Colonic mucosa (tissue), 4 donors: ENCODE measurements around the gene SLC7A7. TPM values are rescaled to one million over a fixed set of nuclear protein-coding genes. Genes with fewer than 3 reads are reported as not detected.
"Not testable (repeated sequence)": the region's sequence is repeated elsewhere in the genome, so short reads cannot be mapped to it uniquely, and the experiment has no call there.

Source experiments
- DNase-seq: peaks from one replicate; pipeline ENCODE4 v3.0.0-alpha.2; 2020
- H3K27ac ChIP-seq: fragments of 200-600 bp; one replicate; pipeline ENCODE4 v1.8.0; 2021
- H3K27me3 ChIP-seq: fragments of 200-600 bp; one replicate; pipeline ENCODE4 v1.8.0; 2021
- H3K36me3 ChIP-seq: fragments of 200-600 bp; one replicate; pipeline ENCODE4 v1.8.0; 2021
- H3K4me1 ChIP-seq: fragments of 200-600 bp; one replicate; pipeline ENCODE4 v1.8.0; 2021; ENCODE audit warnings: mild to moderate bottlenecking
- H3K4me3 ChIP-seq: fragments of 200-600 bp; one replicate; pipeline ENCODE4 v1.8.0; 2021
- H3K9ac ChIP-seq, 2 donors: one replicate each; pipeline ENCODE4 v1.7.0; 2013; ENCODE audit warnings: control low read depth in 2 of 2, low read depth in 2 of 2, low read length in 2 of 2
- H3K9me3 ChIP-seq: fragments of 200-600 bp; one replicate; pipeline ENCODE4 v1.8.0; 2021
- CTCF ChIP-seq: fragments of 200-600 bp; IDR thresholded peaks from one replicate; pipeline ENCODE4 v1.8.0; 2022; ENCODE audit warnings: antibody characterized with exemption, mild to moderate bottlenecking
- intact Hi-C: fragments of 100-400 bp; cut with DNase I; formaldehyde crosslinking; loops from one replicate; pipeline ENCODE4 v1.14.1; 2022
- total RNA-seq, 2 donors: library from RNA; stranded (reverse); fragmentation: NEBNext Ultra II Directional in 1 of 2; extraction: Animal tissue kit (Norgen Biotek cat#: 25700) in 1 of 2; gene quantifications; one replicate each; pipeline ENCODE4 v1.2.1, GENCODE V29; 2021
- donor health status: healthy.
- donor health status: DM: no; HTN: no; CAD: no.
- donor health status: DM: no; HTN: no; CAD: no.

The SLC7A7 gene
- total RNA-seq, 2 donors from 2014 or later, result 2.7 to 7.0 TPM

- DNase-seq, result no peak
- no peaks in the 10 kb centered on the region for H3K27me3 ChIP-seq
- H3K27ac ChIP-seq, result no peak overlapping the region
- peaks cover 10% of the 10 kb centered on the region for H3K4me1 ChIP-seq
- no peaks in the 10 kb centered on the region for H3K9me3 ChIP-seq
- peaks cover 11% of the 10 kb centered on the region for H3K36me3 ChIP-seq
- TF ChIP-seq CTCF, result no peak
- no peak overlapping the region for H3K9ac ChIP-seq
- intact Hi-C loops, result no loop called here
- H3K4me3 ChIP-seq, result no peak overlapping the region
Observed at GRCh38 chr14:22768947-22769346, 46.3 kb downstream of the SLC7A7 start.

- Histone ChIP-seq H3K9me3 (no peaks in the 10 kb centered on the region), H3K4me3 (peak overlapping the region; percentile 83), H3K27ac (peak overlapping the region; percentile 72), H3K27me3 (no peaks in the 10 kb centered on the region), H3K36me3 (peaks cover 11% of the 10 kb centered on the region), H3K4me1 (peaks cover 10% of the 10 kb centered on the region), H3K9ac (peak overlapping the region; percentile 86 to 99)
- DNase-seq, result no peak
- intact Hi-C loops, result no loop called here
- TF ChIP-seq CTCF, result no peak
Observed at GRCh38 chr14:22767323-22767589, 48.0 kb downstream of the SLC7A7 start.

GRCh38 chr14:22766457-22767322 lies 48.5 kb downstream of the SLC7A7 start, which contains the start of gene OXA1L:
Gene OXA1L, plus strand, starts transcription at chr14:22766688. Its CDS starts 14 bp downstream, at chr14:22766702.
- peaks cover 10% of the 10 kb centered on the region for H3K4me1 ChIP-seq
- intact Hi-C loops, result no loop called here
- peaks cover 6% of the 10 kb centered on the region for H3K36me3 ChIP-seq
- DNase-seq, result peak; percentile 99
- no peaks in the 10 kb centered on the region for H3K27me3 ChIP-seq
- peak within 1 kb of the TSS; percentile 86 to 99 for H3K9ac ChIP-seq
- peak within 1 kb of the TSS; percentile 83 for H3K4me3 ChIP-seq
- peak within 1 kb of the TSS; percentile 72 for H3K27ac ChIP-seq
- TF ChIP-seq CTCF, result no peak
- H3K9me3 ChIP-seq, result no peaks in the 10 kb centered on the region

GRCh38 chr14:22764382-22764781 lies 50.9 kb downstream of the SLC7A7 start:
- Histone ChIP-seq H3K27ac (no peak overlapping the region), H3K27me3 (no peaks in the 10 kb centered on the region), H3K9me3 (no peaks in the 10 kb centered on the region), H3K4me3 (no peak overlapping the region), H3K36me3 (no peaks in the 10 kb centered on the region), H3K4me1 (peaks cover 10% of the 10 kb centered on the region), H3K9ac (no peak overlapping the region)
- no peak for TF ChIP-seq CTCF
- intact Hi-C loops, result no loop called here
- DNase-seq, result no peak

GRCh38 chr14:22761734-22762133 lies 53.5 kb downstream of the SLC7A7 start:
- Histone ChIP-seq H3K4me1 (no peaks in the 10 kb centered on the region), H3K36me3 (no peaks in the 10 kb centered on the region), H3K9me3 (no peaks in the 10 kb centered on the region), H3K9ac (no peak overlapping the region), H3K27ac (no peak overlapping the region), H3K4me3 (no peak overlapping the region), H3K27me3 (no peaks in the 10 kb centered on the region)
- no peak for TF ChIP-seq CTCF
- DNase-seq, result no peak
- intact Hi-C loops, result no loop called here

- H3K9ac ChIP-seq, H3K4me3 ChIP-seq, H3K36me3 ChIP-seq, H3K4me1 ChIP-seq, intact Hi-C loops, H3K27ac ChIP-seq, H3K27me3 ChIP-seq, H3K9me3 ChIP-seq, DNase-seq: not testable (repeated sequence)
Observed at GRCh38 chr14:22757972-22758650, 57.1 kb downstream of the SLC7A7 start.
